ENCODE measurements around the gene CORIN.
"Not testable (repeated sequence)": the region's sequence is repeated elsewhere in the genome, so short reads cannot be mapped to it uniquely, and the experiment has no call there.

CORIN gene

GRCh38 chr4:47694322-47694721 lies 143.5 kb downstream of the CORIN start:
- TF ChIP-seq CTCF (tag by site-specific recombination; IDR thresholded peaks at IDR 0.05), result no peak
- no peak for TF ChIP-seq ZNF16 (tag by site-specific recombination; IDR thresholded peaks at IDR 0.05; ENCODE audit: low read depth)
- no peak for TF ChIP-seq HOXD13 (CRISPR knock-in tag; IDR thresholded peaks at IDR 0.05; ENCODE audit: borderline replicate concordance)
- TF ChIP-seq MYNN (tag by site-specific recombination; IDR thresholded peaks at IDR 0.05; ENCODE audit: borderline replicate concordance), result no peak
- no peak for TF ChIP-seq ZNF426 (tag by site-specific recombination; IDR thresholded peaks at IDR 0.05)
- no peak for TF ChIP-seq ZNF549 (tag by site-specific recombination; IDR thresholded peaks at IDR 0.05)
- TF ChIP-seq ZBTB48 (tag by site-specific recombination; IDR thresholded peaks at IDR 0.05), result no peak
- TF ChIP-seq ZNF596 (tag by site-specific recombination; IDR thresholded peaks at IDR 0.05), result no peak
- no peak for TF ChIP-seq ZNF175 (tag by site-specific recombination; IDR thresholded peaks at IDR 0.05)
- no peak for TF ChIP-seq ZBTB10 (tag by site-specific recombination; IDR thresholded peaks at IDR 0.05)
- TF ChIP-seq ZNF664 (tag by site-specific recombination; IDR thresholded peaks at IDR 0.05), result no peak
- TF ChIP-seq ZNF692 (tag by site-specific recombination; IDR thresholded peaks at IDR 0.05), result no peak
- TF ChIP-seq BCL6B (tag by site-specific recombination; IDR thresholded peaks at IDR 0.05), result no peak
- no peak for TF ChIP-seq ZNF324 (tag by site-specific recombination; IDR thresholded peaks at IDR 0.05)
- TF ChIP-seq ZFP37 (tag by site-specific recombination; IDR thresholded peaks at IDR 0.05), result no peak
- POLR2A ChIA-PET, result no interaction called here
- Histone ChIP-seq H3K4me1 (ENCODE audit: control insufficient read depth, insufficient read depth, low read length) (no peaks in the 10 kb centered on the region), H3K4me3 (ENCODE audit: low read depth, low read length) (no peak overlapping the region), H3K36me3 (ENCODE audit: control insufficient read depth in 2 of 2, insufficient read depth in 1 of 2, low read length in 2 of 2) (no peaks in the 10 kb centered on the region), H3K27ac (ENCODE audit: extremely low read depth, low read depth, low read length) (no peak overlapping the region), H3K9me3 (ENCODE audit: control insufficient read depth, insufficient read depth, low read depth, low read length) (no peaks in the 10 kb centered on the region)
- CTCF ChIA-PET, result interaction anchor here (1.2 kb wide), 2 partner anchors 11 to 142 kb away, joined by 3 to 4 read pairs; no protein-coding TSS in a partner anchor

GRCh38 chr4:47692691-47693090 lies 145.2 kb downstream of the CORIN start:
- no peaks in the 10 kb centered on the region for H3K4me1 ChIP-seq (ENCODE audit: control insufficient read depth, insufficient read depth, low read length)
- no peaks in the 10 kb centered on the region for H3K9me3 ChIP-seq (ENCODE audit: control insufficient read depth, insufficient read depth, low read depth, low read length)
- no peaks in the 10 kb centered on the region for H3K36me3 ChIP-seq (ENCODE audit: control insufficient read depth in 2 of 2, insufficient read depth in 1 of 2, low read length in 2 of 2)
- POLR2A ChIA-PET, result no interaction called here
- TF ChIP-seq PRDM6 (tag by site-specific recombination; IDR thresholded peaks at IDR 0.05) (no peak), SCRT2 (tag by site-specific recombination; IDR thresholded peaks at IDR 0.05) (peak; percentile 84), SCRT1 (tag by site-specific recombination; IDR thresholded peaks at IDR 0.05; ENCODE audit: borderline replicate concordance) (peak; percentile 36; the same call in 1 of the 2 replicates)
- H3K4me3 ChIP-seq (ENCODE audit: low read depth, low read length), result no peak overlapping the region
- CTCF ChIA-PET, result interaction anchor here (0.8 to 1.2 kb wide), 3 partner anchors 13 to 144 kb away, joined by 3 to 4 read pairs (median 3); no protein-coding TSS in a partner anchor
- no peak overlapping the region for H3K27ac ChIP-seq (ENCODE audit: extremely low read depth, low read depth, low read length)

- CTCF ChIA-PET, result interaction anchor here (0.8 to 1.2 kb wide), 3 partner anchors 14 to 145 kb away, joined by 3 to 4 read pairs (median 3); no protein-coding TSS in a partner anchor
- H3K36me3 ChIP-seq (ENCODE audit: control insufficient read depth in 2 of 2, insufficient read depth in 1 of 2, low read length in 2 of 2); H3K9me3 ChIP-seq (ENCODE audit: control insufficient read depth, insufficient read depth, low read depth, low read length); H3K4me1 ChIP-seq (ENCODE audit: control insufficient read depth, insufficient read depth, low read length); POLR2A ChIA-PET; H3K4me3 ChIP-seq (ENCODE audit: low read depth, low read length); H3K27ac ChIP-seq (ENCODE audit: extremely low read depth, low read depth, low read length): not testable (repeated sequence)
Measured at GRCh38 chr4:47691757-47692383, 146.0 kb downstream of the CORIN start.
